GM18517 (cell line): ENCODE data around the gene ANKS1A.
"Not testable (repeated sequence)": the region's sequence is repeated elsewhere in the genome, so short reads cannot be mapped to it uniquely, and the experiment has no call there.

ENCODE experiments used
- ATAC-seq: cut with Tn5 transposase; IDR thresholded peaks from one replicate; pipeline ENCODE4 v1.9.1; 2021; ENCODE audit warnings: mild to moderate bottlenecking, moderate library complexity; ENCODE audit not compliant: unreplicated experiment

The ANKS1A gene

GRCh38 chr6:34985236-34985635, 96.2 kb downstream of the ANKS1A start:
- no peak for ATAC-seq

DNA sequence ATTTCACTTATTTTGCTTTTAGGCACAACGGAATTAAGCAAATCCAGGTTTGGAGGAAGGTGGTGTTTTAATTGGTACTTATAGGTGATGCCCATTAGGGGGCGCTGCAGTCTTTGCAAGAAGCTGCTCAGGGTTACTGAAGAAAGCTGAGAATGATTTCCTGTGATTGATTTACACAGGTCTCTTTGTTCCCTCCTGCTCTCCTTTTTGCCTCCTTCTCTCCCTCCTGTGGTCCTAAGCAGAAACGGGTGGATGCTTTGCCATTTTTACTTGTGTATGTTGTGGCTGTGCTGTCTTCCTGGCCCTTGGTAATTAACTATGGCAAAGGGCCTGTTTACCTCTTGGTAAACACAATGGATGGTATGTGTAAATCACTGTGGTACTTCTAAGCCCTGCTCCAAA, 97.8 kb downstream of the ANKS1A start:
- no peak for ATAC-seq

GRCh38 chr6:34987506-34987905, 98.5 kb downstream of the ANKS1A start:
- no peak for ATAC-seq

DNA sequence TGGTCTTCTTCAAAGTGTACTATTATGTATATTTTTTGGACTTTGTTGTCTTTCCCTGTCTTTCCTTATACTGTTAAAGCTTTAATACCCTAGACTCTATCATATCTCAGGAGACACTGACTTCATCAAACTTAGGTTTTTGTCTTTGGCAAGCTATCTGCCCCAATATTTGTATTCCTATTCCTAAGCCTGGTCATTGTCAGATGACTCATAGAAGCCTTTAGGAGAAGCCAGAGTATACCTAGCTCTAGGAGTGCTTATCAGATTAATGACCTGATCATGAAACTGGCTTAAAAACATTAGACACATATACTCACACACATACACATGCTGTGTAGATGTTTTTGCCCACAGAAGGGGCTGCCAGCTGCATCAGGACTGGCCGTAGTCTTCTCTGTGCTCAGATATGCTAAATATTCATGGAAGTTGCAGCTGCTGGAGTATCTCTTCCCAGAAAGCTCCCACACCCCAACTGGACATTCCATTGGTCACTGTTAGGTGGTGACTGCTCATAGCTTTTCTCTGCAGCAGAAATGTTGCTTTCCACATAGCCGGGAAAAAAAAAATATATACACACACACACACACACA, 102.0 kb downstream of the ANKS1A start:
- ATAC-seq, result no peak

DNA sequence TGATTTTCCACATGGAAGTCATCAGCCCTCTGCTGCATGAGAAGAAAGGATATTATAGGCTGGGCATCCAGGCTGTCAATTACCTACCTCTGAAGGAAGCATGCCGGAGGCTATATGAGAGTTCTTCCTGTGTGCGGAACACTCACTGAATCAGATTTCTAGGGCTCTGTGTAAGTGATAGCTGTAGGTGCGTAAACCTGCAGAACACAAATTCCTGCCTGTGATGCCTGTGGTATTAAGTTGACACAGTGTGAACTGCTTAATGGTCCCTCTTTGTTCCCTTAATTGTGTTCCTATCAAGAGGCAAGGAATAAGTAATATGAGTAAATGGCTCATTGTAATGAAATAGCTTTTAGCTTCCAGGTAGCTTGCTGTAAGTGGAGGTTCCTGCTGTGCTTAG, 103.3 kb downstream of the ANKS1A start:
- no peak for ATAC-seq

GRCh38 chr6:34993213-34993612, 104.2 kb downstream of the ANKS1A start:
- ATAC-seq, result no peak

DNA sequence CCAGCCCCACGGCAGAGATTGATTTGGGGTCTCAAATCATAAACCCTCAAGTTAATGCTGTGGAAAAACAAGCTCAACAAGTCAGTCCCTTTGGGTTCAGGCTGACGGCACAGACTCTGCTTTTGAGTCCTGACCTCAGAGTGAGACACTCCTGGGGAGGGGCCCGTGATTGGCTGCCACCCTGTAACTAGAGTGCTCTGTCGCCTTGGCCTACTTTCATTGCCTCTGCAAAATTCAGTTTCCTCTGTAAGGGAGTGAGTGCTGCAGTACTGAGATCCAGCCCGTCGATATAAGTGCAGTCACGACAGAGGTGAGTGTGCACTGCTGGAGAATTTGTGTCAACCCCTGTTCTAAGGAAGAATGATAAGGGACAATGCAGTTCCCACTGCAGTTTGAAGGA, 105.6 kb downstream of the ANKS1A start:
- no peak for ATAC-seq

- not testable (repeated sequence) for ATAC-seq
These were observed 109.4 kb downstream of the ANKS1A start for GRCh38 chr6:34998417-34998816.

- ATAC-seq, result not testable (repeated sequence)
These were observed 110.1 kb downstream of the ANKS1A start for GRCh38 chr6:34999153-34999552.

GRCh38 chr6:34999962-35000361, 110.9 kb downstream of the ANKS1A start:
- ATAC-seq, result not testable (repeated sequence)

- not testable (repeated sequence) for ATAC-seq
These were observed 112.3 kb downstream of the ANKS1A start for GRCh38 chr6:35001349-35001748.

GRCh38 chr6:35003886-35004530, 115.0 kb downstream of the ANKS1A start:
- not testable (repeated sequence) for ATAC-seq

GRCh38 chr6:35007016-35007415, 118.0 kb downstream of the ANKS1A start:
- no peak for ATAC-seq

DNA sequence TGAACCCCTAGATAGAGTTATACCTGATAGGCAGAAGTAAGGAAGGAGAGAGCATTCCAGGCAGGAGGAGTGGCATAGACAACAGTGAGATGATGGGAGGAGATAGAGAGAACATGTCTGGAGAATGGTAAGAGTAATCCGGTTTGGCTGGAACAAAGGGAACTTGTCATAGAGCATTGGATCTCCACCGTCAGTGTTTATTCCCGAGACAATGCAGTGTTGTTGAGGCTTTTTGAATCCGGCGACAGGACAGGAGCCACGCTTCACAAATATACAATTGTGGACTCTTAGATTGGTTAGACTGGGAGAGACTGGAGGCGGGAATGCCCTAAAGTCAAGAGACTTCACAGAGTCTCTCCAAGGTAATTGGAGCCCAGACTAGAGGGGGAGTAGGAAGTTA, 119.8 kb downstream of the ANKS1A start:
- ATAC-seq, result no peak

DNA sequence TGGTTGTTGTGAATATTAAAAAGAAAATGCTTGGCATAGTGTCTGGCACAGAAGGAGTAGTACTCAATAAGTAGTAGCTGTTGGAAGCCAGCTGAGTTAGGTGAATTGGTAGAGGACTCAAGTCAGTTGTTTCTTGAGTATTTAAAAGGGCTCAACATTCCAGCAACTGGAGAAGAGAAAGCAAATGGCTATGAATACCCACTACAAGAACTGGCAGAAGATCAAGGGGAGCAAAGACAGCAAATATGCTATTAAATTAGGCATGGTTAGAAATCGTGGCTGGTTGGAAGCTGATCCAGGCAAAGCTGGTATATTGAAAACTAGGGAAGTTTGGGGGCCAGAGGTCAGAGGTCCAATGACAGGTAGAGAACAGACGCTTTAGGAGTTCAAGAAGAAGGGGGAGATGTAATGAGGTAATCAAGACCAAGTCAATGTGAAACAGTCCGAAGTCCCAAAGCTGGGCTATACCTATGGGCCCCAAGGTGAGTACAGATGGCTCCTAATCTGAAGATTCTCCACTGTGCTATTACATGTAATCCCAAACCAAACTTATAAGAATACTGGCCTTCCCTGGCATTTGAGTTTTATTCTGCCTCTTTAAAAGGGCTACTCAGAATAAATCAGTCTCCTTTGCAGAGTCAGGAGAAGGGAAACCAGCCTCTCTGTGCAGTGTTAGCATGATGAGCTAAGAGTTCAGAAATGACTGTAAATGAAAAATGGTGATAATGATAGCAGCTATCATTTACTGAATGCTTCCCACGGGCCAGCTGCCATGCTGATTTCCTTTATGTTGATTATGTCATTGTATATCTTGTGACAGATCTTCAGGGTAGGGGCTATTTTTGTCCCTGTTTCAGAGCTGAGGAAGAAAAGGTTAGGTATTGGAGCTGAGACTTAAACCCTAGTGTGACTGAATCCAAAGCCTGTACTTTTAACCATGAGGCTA, 122.3 kb downstream of the ANKS1A start:
- ATAC-seq, result no peak

DNA sequence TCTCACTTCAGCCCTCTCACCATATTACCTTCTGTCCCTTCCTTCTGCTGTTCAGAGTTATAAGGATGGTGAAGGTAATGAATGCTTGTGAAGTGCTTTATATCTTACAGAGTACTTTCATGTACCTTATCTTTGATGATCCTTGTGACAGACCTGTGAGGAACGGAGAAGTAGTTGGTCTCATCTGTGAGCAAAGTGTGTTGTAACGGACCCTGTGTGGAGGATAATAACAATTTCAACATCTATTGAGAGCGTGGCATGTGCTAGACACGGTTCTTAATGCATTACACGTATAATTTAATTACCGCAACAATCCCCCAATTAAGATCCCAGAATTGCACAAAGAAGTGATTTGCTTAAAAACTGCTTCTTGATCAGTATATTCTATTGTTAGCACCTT, 124.6 kb downstream of the ANKS1A start:
- no peak for ATAC-seq

DNA sequence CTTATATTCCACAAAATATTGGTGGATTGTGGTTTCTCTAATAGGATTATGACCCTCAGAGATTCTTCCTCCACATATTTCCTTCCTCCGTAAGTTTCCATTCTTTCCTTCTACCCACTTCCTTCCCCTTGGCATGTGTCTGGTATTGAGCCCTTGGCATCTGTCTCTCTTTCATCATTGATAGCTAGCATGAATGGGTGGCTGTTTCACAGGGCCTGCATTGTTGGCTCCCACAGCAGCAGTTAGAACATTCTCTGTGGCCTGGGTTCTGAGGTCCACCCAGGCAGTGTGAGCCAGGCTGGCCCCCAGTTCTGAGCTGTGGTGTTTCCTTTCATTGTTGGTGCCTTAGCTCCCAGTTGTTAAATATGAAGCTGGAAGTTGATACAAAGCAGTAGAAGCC, 125.3 kb downstream of the ANKS1A start:
- no peak for ATAC-seq

GRCh38 chr6:35014786-35015185, 125.7 kb downstream of the ANKS1A start:
- ATAC-seq, result no peak

DNA sequence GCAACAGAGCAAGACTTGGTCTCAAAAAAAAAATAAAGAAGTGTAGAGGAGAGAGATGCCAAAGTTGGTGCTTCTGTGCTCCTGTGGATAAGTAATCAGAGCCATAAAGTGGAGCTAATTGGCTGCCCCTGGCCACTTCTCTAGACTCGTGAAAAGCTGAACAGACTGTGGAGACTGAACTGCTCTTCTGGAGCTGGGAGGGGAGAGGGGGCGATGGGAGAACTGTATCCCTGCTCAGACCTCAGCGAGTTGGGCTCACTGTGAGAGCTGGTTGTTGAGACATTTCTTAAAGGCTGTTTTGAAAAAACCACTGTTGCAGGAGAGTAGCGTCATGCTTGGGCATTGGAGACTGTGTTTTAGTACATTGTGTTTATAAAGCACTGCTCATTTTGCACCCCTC, 126.4 kb downstream of the ANKS1A start:
- ATAC-seq, result no peak

- no peak for ATAC-seq
These were observed 126.9 kb downstream of the ANKS1A start for GRCh38 chr6:35015996-35016395.

- ATAC-seq, result no peak
These were observed 127.7 kb downstream of the ANKS1A start for GRCh38 chr6:35016502-35017321.
